ENCODE measurements around the gene KRTAP1-3.
"Not testable (repeated sequence)": the region's sequence is repeated elsewhere in the genome, so short reads cannot be mapped to it uniquely, and the experiment has no call there.

Gene KRTAP1-3

GRCh38 chr17:41057547-41057946 is 22.9 kb upstream of the KRTAP1-3 start:
- intact Hi-C loops (cut with DNase I): no loop called here
- no peak for DNase-seq

DNA sequence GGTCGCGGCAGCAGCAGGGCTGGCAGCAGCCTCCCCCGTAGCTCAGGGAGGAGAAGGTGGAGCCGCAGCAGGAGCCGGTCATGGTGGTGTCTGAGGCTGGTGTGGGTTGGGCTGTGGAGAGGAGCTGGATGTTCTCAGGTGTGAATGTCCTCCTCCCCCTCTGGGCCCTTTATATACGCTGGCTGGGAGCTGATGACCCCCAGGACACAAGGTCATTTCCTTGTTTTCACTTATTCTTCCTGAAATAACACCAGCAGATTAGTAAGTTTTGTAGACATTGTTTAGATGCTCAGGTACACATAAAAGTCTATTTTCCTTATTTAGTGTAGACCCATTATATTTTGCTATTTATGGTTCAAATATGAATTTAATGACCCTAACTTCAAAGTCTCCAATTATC is 20.5 kb upstream of the KRTAP1-3 start, which contains the start of gene KRTAP2-2:
KRTAP2-2 (minus strand) TSS at position 101 of the 400 bp plus-strand sequence; CDS start at position 82, 19 bp downstream.
- intact Hi-C loops (cut with DNase I); DNase-seq: not testable (repeated sequence)

GRCh38 chr17:41054556-41054955 is 19.9 kb upstream of the KRTAP1-3 start:
- DNase-seq; intact Hi-C loops (cut with DNase I): not testable (repeated sequence)

DNA sequence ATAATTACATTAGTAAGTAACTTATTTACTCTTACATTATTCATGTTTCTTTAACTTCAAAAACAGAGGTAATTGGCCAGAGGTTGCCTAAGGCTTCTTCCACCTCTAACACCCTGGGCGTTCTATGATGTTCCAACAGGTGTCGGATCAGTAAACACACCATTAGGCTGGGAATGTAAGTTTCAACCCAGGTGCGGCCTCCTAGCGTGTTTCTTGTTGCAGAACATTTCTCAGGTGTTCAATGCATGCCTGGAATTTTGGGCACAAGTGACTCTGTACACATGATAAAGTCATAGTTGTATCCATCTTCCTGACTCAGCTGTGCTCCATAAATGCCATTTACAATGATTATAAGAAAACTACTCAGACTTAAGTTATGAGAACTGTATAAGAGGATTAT is 19.4 kb upstream of the KRTAP1-3 start:
- intact Hi-C loops (cut with DNase I): no loop called here
- DNase-seq: no peak

GRCh38 chr17:41052566-41052965 is 17.9 kb upstream of the KRTAP1-3 start:
- no peak for DNase-seq
- intact Hi-C loops (cut with DNase I): no loop called here

DNA sequence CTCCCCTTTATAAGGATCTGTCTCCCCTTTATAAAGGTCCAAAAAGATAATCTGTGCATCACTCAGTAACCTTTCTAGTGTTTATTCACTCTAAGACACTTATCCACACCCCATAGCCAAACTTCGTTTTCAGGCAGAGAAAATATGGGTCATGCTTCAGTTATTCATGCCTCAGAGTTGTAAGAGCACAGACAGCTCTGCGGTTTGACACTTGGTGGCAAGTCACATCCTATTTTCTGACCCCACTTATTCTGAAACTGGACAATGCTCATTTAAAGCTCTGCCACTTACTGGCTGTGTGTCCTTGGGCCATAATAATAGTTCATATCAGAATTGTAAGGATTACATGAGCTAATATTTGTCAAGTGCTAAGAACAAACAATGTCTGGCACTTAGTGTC is 14.4 kb upstream of the KRTAP1-3 start:
- intact Hi-C loops (cut with DNase I): no loop called here
- DNase-seq: no peak

DNA sequence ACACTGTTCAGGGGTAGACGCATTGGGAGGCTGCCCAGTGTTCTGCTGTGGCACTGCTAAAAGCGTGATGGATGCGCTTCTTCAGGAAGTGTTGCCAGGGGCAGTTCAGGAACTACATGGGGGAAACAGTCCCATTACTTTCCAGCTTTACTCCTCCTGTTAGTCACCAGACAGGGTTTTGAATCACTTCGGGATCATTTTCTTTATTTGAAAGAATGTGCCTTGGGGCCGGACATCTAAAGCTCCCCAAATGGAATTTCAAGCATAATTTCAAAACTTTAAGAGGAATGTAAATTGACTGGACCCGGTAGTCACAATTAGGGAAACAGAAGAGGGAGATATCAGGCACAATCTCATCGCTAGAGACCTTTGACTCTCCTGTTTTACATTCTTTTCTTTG is 13.8 kb upstream of the KRTAP1-3 start:
- DNase-seq: no peak
- intact Hi-C loops (cut with DNase I): no loop called here

- intact Hi-C loops (cut with DNase I); DNase-seq: not testable (repeated sequence)
Observed at GRCh38 chr17:41046735-41047465, 12.2 kb upstream of the KRTAP1-3 start, which contains the start of gene KRTAP2-1. Gene KRTAP2-1 (minus strand): TSS chr17:41047316. CDS start chr17:41047267, 49 bp downstream.

GRCh38 chr17:41042953-41043352 is 8.3 kb upstream of the KRTAP1-3 start:
- DNase-seq: no peak
- intact Hi-C loops (cut with DNase I): no loop called here

GRCh38 chr17:41040783-41041571 is 6.3 kb upstream of the KRTAP1-3 start, which contains the start of gene KRTAP1-1:
Gene KRTAP1-1 (minus strand): TSS chr17:41041450. CDS start chr17:41041397, 53 bp downstream.
- DNase-seq: peak in 8 of 42 donors; percentile 2 to 49 (median 12)
- intact Hi-C loops (cut with DNase I): not testable (repeated sequence)

DNA sequence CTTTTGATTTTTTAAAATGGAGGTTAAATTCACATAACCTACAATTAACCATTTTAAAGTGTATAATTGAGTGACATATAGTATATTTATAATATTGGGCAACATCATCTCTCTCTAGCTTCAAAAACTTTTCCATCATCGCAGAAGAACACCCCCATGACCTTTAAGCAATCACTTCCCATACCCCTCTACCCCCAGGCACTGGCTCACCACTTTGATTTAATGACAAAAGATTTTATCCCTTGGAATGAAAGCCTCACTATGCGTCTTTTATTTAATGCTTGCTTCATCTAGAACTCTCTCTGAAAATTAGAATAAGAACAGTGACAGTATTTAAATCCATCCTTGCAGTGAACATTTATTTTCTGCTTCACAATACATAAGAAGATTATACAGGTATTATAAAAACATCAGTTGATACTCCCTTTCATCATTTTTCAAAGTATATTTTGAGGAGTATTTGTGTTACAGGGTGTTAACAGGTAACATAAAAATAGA is 3.2 kb upstream of the KRTAP1-3 start:
- intact Hi-C loops (cut with DNase I): no loop called here

GRCh38 chr17:41029633-41030245 is 4.9 kb downstream of the KRTAP1-3 start, which contains the start of gene KRTAP1-4:
Gene KRTAP1-4 (minus strand): TSS chr17:41030195. CDS start chr17:41030078, 117 bp downstream.
- no peak for DNase-seq
- intact Hi-C loops (cut with DNase I): no loop called here

More for the DNA sequence above, 3.2 kb upstream of the KRTAP1-3 start:
- DNase-seq: no peak

GRCh38 chr17:41026715-41027471 is 7.8 kb downstream of the KRTAP1-3 start, which contains the start of gene KRTAP1-5:
Gene KRTAP1-5 (minus strand): TSS chr17:41027208. CDS start chr17:41027155, 53 bp downstream.
- no peak for DNase-seq
- intact Hi-C loops (cut with DNase I): no loop called here

GRCh38 chr17:41024697-41025096 is 10.0 kb downstream of the KRTAP1-3 start:
- intact Hi-C loops (cut with DNase I): no loop called here
- DNase-seq: no peak

GRCh38 chr17:41020336-41020735 is 14.3 kb downstream of the KRTAP1-3 start:
- no peak for DNase-seq
- intact Hi-C loops (cut with DNase I): no loop called here

DNA sequence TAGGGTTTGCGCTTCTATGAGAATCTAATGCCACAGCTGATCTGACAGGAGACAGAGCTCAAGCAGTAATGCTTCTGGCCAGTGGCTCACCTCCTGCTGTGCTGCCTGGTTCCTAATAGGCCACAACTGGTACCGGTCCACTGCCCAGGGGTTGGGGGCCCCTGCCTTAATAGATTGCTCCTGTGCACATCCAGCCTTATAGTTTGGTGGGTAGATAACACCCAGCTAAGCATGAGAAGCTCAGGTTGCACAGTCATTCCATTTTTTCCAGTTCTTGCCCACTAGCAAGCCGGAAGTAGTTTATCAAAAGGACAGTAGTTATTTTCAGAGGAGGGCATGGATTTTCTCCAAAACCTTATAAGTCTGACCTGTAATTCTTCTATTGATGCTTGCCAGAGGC is 15.3 kb downstream of the KRTAP1-3 start:
- no peak for DNase-seq
- intact Hi-C loops (cut with DNase I): no loop called here

GRCh38 chr17:41018541-41018940 is 16.1 kb downstream of the KRTAP1-3 start:
- no peak for DNase-seq
- intact Hi-C loops (cut with DNase I): no loop called here

GRCh38 chr17:41016578-41017215 is 18.0 kb downstream of the KRTAP1-3 start:
- intact Hi-C loops (cut with DNase I): no loop called here
- no peak for DNase-seq
